ENCODE data around the gene OSBPL9. TPM values are rescaled to one million over a fixed set of nuclear protein-coding genes. Genes with fewer than 3 reads are reported as not detected.

The OSBPL9 gene
- total and polyA plus RNA-seq, 9 of the 15 experiments (the other 6 are each of a cell fraction or from before 2014, with no cell fraction given), result 43.9 to 217 (median 170) TPM

GRCh38 chr1:51616903-51617708 lies at the start of gene OSBPL9 (continued):
- TF ChIP-seq MBD2 (IDR thresholded peaks at IDR 0.05; ENCODE audit: borderline replicate concordance, low read depth) (peak; percentile 80), ZC3H4 (CRISPR knock-in tag; IDR thresholded peaks at IDR 0.05; ENCODE audit: borderline replicate concordance) (0 out of 2 replicates have a peak, but pooled peaks have one; percentile 19), MAFF (IDR thresholded peaks at IDR 0.05; ENCODE audit: low read length) (no peak), RFX1 (IDR thresholded peaks at IDR 0.05) (0 out of 2 replicates have a peak, but pooled peaks have one; percentile 5), OTX1 (CRISPR knock-in tag; IDR thresholded peaks at IDR 0.05) (0 out of 2 replicates have a peak, but pooled peaks have one; percentile 68), HNRNPLL (IDR thresholded peaks at IDR 0.05; ENCODE audit: low read depth, low read length, poor library complexity, severe bottlenecking) (peak; percentile 51), THRB (CRISPR knock-in tag; conservative IDR thresholded peaks at IDR 0.05) (peak; percentile 69; the same call in 1 of the 2 replicates), C11orf30 (IDR thresholded peaks at IDR 0.05; ENCODE audit: low read depth) (peak; percentile 90), MLX (CRISPR knock-in tag; conservative IDR thresholded peaks at IDR 0.05) (0 out of 4 replicates have a peak, but pooled peaks of 1 of the 2 experiments have one; percentile 22), NBN (IDR thresholded peaks at IDR 0.05; ENCODE audit: low read depth) (peak; percentile 47; the same call in 1 of the 2 replicates), CXXC5 (CRISPR knock-in tag; IDR thresholded peaks at IDR 0.05) (peak; percentile 74), TEAD4 (IDR thresholded peaks at IDR 0.05; ENCODE audit: low read length) (0 out of 2 replicates have a peak, but pooled peaks have one; percentile 6), TEAD4 (CRISPR knock-in tag; IDR thresholded peaks at IDR 0.05; ENCODE audit: borderline replicate concordance) (no peak), FIP1L1 (IDR thresholded peaks at IDR 0.05; ENCODE audit: low read depth, low read length, poor library complexity, severe bottlenecking) (no peak), ZNF133 (CRISPR knock-in tag; IDR thresholded peaks at IDR 0.05) (no peak), ZFP30 (CRISPR knock-in tag; IDR thresholded peaks at IDR 0.05; ENCODE audit: borderline replicate concordance) (no peak), BDP1 (IDR thresholded peaks at IDR 0.05; ENCODE audit: insufficient read depth, insufficient read length) (no peak)
- TF ChIP-seq, protein P1, sequence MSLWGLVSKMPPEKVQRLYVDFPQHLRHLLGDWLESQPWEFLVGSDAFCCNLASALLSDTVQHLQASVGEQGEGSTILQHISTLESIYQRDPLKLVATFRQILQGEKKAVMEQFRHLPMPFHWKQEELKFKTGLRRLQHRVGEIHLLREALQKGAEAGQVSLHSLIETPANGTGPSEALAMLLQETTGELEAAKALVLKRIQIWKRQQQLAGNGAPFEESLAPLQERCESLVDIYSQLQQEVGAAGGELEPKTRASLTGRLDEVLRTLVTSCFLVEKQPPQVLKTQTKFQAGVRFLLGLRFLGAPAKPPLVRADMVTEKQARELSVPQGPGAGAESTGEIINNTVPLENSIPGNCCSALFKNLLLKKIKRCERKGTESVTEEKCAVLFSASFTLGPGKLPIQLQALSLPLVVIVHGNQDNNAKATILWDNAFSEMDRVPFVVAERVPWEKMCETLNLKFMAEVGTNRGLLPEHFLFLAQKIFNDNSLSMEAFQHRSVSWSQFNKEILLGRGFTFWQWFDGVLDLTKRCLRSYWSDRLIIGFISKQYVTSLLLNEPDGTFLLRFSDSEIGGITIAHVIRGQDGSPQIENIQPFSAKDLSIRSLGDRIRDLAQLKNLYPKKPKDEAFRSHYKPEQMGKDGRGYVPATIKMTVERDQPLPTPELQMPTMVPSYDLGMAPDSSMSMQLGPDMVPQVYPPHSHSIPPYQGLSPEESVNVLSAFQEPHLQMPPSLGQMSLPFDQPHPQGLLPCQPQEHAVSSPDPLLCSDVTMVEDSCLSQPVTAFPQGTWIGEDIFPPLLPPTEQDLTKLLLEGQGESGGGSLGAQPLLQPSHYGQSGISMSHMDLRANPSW (CRISPR knock-in tag; IDR thresholded peaks at IDR 0.05), result peak; percentile 79; the same call in 1 of the 2 replicates
- TF ChIP-seq, protein P2, sequence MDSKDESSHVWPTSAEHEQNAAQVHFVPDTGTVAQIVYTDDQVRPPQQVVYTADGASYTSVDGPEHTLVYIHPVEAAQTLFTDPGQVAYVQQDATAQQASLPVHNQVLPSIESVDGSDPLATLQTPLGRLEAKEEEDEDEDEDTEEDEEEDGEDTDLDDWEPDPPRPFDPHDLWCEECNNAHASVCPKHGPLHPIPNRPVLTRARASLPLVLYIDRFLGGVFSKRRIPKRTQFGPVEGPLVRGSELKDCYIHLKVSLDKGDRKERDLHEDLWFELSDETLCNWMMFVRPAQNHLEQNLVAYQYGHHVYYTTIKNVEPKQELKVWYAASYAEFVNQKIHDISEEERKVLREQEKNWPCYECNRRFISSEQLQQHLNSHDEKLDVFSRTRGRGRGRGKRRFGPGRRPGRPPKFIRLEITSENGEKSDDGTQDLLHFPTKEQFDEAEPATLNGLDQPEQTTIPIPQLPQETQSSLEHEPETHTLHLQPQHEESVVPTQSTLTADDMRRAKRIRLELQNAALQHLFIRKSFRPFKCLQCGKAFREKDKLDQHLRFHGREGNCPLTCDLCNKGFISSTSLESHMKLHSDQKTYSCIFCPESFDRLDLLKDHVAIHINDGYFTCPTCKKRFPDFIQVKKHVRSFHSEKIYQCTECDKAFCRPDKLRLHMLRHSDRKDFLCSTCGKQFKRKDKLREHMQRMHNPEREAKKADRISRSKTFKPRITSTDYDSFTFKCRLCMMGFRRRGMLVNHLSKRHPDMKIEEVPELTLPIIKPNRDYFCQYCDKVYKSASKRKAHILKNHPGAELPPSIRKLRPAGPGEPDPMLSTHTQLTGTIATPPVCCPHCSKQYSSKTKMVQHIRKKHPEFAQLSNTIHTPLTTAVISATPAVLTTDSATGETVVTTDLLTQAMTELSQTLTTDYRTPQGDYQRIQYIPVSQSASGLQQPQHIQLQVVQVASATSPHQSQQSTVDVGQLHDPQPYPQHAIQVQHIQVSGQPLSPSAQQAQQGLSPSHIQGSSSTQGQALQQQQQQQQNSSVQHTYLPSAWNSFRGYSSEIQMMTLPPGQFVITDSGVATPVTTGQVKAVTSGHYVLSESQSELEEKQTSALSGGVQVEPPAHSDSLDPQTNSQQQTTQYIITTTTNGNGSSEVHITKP (IDR thresholded peaks at IDR 0.05; ENCODE audit: partially characterized antibody), result peak; percentile 94
